OCI-LY7 (cell line): Measurements from ENCODE around the gene MIEF2. TPM values are rescaled to one million over a fixed set of nuclear protein-coding genes. Genes with fewer than 3 reads are reported as not detected.

Experiments
- BruUV-seq: library from RNA; stranded (reverse); fragments of 400-500 nt; replicated peaks from 2 replicates; lab custom pipeline; 2021; lab: Mats Ljungman, UMichigan
- CTCF ChIA-PET: fragments of 300-600 bp; sonication (Branson Sonifier 250); formaldehyde crosslinking; loops from one replicate; lab custom pipeline; 2022; ENCODE audit warnings: antibody characterized with exemption; ENCODE audit not compliant: unreplicated experiment; lab: Charles Lee
- POLR2A ChIA-PET: fragments of 300-600 bp; sonication (Branson Sonifier 250); formaldehyde crosslinking; loops from one replicate; lab custom pipeline; 2022; ENCODE audit warnings: antibody characterized with exemption; lab: Charles Lee
- DNase-seq: peaks from one replicate; pipeline ENCODE4 v3.0.0-alpha.2; 2015; ENCODE audit warnings: low spot score
- H2AFZ ChIP-seq: fragments of 200-600 bp; sonication (generic), shearing (Covaris generic); 2 replicates; pipeline ENCODE4 v1.6.1; 2014; ENCODE audit warnings: mild to moderate bottlenecking, antibody characterized with exemption, low read length, moderate library complexity
- H3K27ac ChIP-seq: fragments of 200-600 bp; sonication (generic); 2 replicates; pipeline ENCODE4 v1.5.1; 2014; ENCODE audit warnings: mixed run types, low read depth, mild to moderate bottlenecking, moderate library complexity, low read length, inconsistent platforms; ENCODE audit not compliant: poor library complexity, severe bottlenecking
- H3K36me3 ChIP-seq: fragments of 200-600 bp; sonication (generic); 2 replicates; pipeline ENCODE4 v1.6.1; 2014; ENCODE audit warnings: mild to moderate bottlenecking, antibody characterized with exemption, low read length, moderate library complexity, mixed read lengths; ENCODE audit not compliant: insufficient read depth
- H3K4me1 ChIP-seq: fragments of 200-600 bp; sonication (generic); 2 replicates; pipeline ENCODE4 v1.5.1; 2014; ENCODE audit warnings: mild to moderate bottlenecking, low read length; ENCODE audit not compliant: insufficient read depth, poor library complexity, severe bottlenecking
- H3K4me2 ChIP-seq: fragments of 200-600 bp; sonication (generic); 2 replicates; pipeline ENCODE4 v1.6.1; 2014; ENCODE audit warnings: mild to moderate bottlenecking, low read length
- H3K4me3 ChIP-seq: fragments of 200-600 bp; sonication (generic); 2 replicates; pipeline ENCODE4 v1.5.1; 2014; ENCODE audit warnings: mild to moderate bottlenecking, low read depth, low read length; ENCODE audit not compliant: poor library complexity, severe bottlenecking
- H3K79me2 ChIP-seq: fragments of 200-600 bp; sonication (generic); 2 replicates; pipeline ENCODE4 v1.6.1; 2016; ENCODE audit warnings: low read depth, mild to moderate bottlenecking, low read length, moderate library complexity, mixed read lengths; ENCODE audit not compliant: insufficient read depth
- H3K9me2 ChIP-seq: fragments of 200-600 bp; sonication (generic); 2 replicates; pipeline ENCODE4 v1.6.1; 2016; ENCODE audit warnings: mild to moderate bottlenecking, low read length, mixed read lengths; ENCODE audit not compliant: insufficient read depth
- H3K9me3 ChIP-seq: fragments of 200-600 bp; sonication (generic); 2 replicates; pipeline ENCODE4 v1.6.1; 2014; ENCODE audit warnings: mild to moderate bottlenecking, mixed run types, low read length, mixed read lengths
- H4K20me1 ChIP-seq: fragments of 200-600 bp; sonication (generic); 2 replicates; pipeline ENCODE4 v1.6.1; 2014; ENCODE audit warnings: mild to moderate bottlenecking, antibody characterized with exemption, low read length, moderate library complexity, mixed read lengths; ENCODE audit not compliant: insufficient read depth
- CTCF ChIP-seq: fragments of 200-600 bp; sonication (generic); conservative IDR thresholded peaks from 2 replicates; pipeline ENCODE4 v1.5.1; 2014; ENCODE audit warnings: mild to moderate bottlenecking, antibody characterized with exemption, low read length, moderate library complexity, mixed read lengths
- EZH2phosphoT487 ChIP-seq: fragments of 200-600 bp; sonication (generic); IDR thresholded peaks from 2 replicates; pipeline ENCODE4 v1.6.1; 2018; ENCODE audit warnings: low read depth, borderline replicate concordance, mild to moderate bottlenecking, mixed run types, antibody characterized with exemption, low read length, moderate library complexity, mixed read lengths
- intact Hi-C: fragments of 100-400 bp; cut with micrococcal nuclease; formaldehyde crosslinking; loops from one replicate; pipeline ENCODE4 v1.10.0; 2022; ENCODE audit not compliant: unreplicated experiment
- total RNA-seq, 2 experiments: library from RNA; depleted of rRNA in 1 of 2; stranded (reverse); fragments of >200 nt in 1 of 2; shearing (Covaris generic) in 1 of 2; gene quantifications; 2 replicates each; pipeline ENCODE4 v1.2.3, GENCODE V29; 2014 to 2022

The MIEF2 gene
- total RNA-seq, 2 experiments from 2014 or later = 7.9 to 11.8 TPM

- H3K4me1 ChIP-seq = peaks cover 11% of the 10 kb centered on the region
- H3K9me2 ChIP-seq = no peaks in the 10 kb centered on the region
- H3K27ac ChIP-seq = no peak overlapping the region
- no peaks in the 10 kb centered on the region; the same call in 1 of the 2 replicates for H3K36me3 ChIP-seq
- no peak overlapping the region for H2AFZ ChIP-seq
- no peaks in the 10 kb centered on the region for H4K20me1 ChIP-seq
- no peaks in the 10 kb centered on the region for H3K9me3 ChIP-seq
- intact Hi-C loops = no loop called here
- no peak for TF ChIP-seq EZH2phosphoT487
- no peak for TF ChIP-seq CTCF
- POLR2A ChIA-PET = no interaction called here
- no peak for DNase-seq
- no peak overlapping the region for H3K4me2 ChIP-seq
- BruUV-seq = no TSS peak
- no peak overlapping the region for H3K4me3 ChIP-seq
- CTCF ChIA-PET = no interaction called here
- no peaks in the 10 kb centered on the region for H3K79me2 ChIP-seq
Observed at GRCh38 chr17:18230288-18231141, 29.9 kb upstream of the MIEF2 start.

GRCh38 chr17:18231164-18231563 is 29.3 kb upstream of the MIEF2 start:
- H3K9me3 ChIP-seq = no peaks in the 10 kb centered on the region
- H3K4me2 ChIP-seq = no peak overlapping the region
- H4K20me1 ChIP-seq = no peaks in the 10 kb centered on the region
- no peak overlapping the region for H2AFZ ChIP-seq
- no peak overlapping the region for H3K4me3 ChIP-seq
- no peaks in the 10 kb centered on the region for H3K9me2 ChIP-seq
- no peaks in the 10 kb centered on the region for H3K79me2 ChIP-seq
- intact Hi-C loops = no loop called here
- no peaks in the 10 kb centered on the region; the same call in 1 of the 2 replicates for H3K36me3 ChIP-seq
- ChIA-PET CTCF (no interaction called here), POLR2A (interaction anchor here (0.7 kb wide), 1 partner anchor 30 kb away, joined by 3 read pairs; no protein-coding TSS in a partner anchor)
- DNase-seq = no peak
- no peak overlapping the region for H3K27ac ChIP-seq
- TF ChIP-seq EZH2phosphoT487 = no peak
- no peak for TF ChIP-seq CTCF
- BruUV-seq = no TSS peak
- H3K4me1 ChIP-seq = peaks cover 10% of the 10 kb centered on the region
